ENCODE results near the gene IKZF1. TPM values are rescaled to one million over a fixed set of nuclear protein-coding genes. Genes with fewer than 3 reads are reported as not detected.

IKZF1 gene
- total RNA-seq, 1 donor from 2014 or later = 44.9 TPM

DNA sequence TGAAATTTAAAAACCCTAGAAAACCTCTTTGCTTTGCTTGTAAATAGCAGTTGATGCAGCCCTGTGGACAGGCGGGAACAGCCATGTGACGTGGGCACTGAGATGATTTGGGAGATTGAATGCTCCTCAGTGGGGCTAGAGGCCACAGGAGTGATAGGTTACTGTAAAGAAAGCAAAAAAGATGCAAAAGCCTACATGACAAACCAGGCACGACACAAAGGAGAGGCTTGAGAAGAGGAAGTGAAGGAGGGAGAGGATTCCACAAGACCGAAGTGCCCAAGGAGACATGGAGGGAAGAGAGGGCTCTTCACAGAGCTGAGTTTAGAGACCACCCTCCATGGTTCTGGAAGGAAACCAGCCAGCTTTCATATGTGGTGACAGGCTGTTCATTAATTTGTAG lies 25.7 kb downstream of the IKZF1 start:
- intact Hi-C loops (cut with DNase I) = no loop called here
- no peaks in the 10 kb centered on the region for H3K27me3 ChIP-seq
- H3K4me1 ChIP-seq = no peaks in the 10 kb centered on the region
- DNase-seq (ENCODE audit: extremely low spot score in 2 of 2) = no peak
- H3K36me3 ChIP-seq = no peaks in the 10 kb centered on the region
- H3K9me3 ChIP-seq = no peaks in the 10 kb centered on the region
- H3K27ac ChIP-seq = no peak overlapping the region
- no peak overlapping the region for H3K4me3 ChIP-seq
- no peak for TF ChIP-seq POLR2A (IDR thresholded peaks at IDR 0.05)
- TF ChIP-seq, protein P1, sequence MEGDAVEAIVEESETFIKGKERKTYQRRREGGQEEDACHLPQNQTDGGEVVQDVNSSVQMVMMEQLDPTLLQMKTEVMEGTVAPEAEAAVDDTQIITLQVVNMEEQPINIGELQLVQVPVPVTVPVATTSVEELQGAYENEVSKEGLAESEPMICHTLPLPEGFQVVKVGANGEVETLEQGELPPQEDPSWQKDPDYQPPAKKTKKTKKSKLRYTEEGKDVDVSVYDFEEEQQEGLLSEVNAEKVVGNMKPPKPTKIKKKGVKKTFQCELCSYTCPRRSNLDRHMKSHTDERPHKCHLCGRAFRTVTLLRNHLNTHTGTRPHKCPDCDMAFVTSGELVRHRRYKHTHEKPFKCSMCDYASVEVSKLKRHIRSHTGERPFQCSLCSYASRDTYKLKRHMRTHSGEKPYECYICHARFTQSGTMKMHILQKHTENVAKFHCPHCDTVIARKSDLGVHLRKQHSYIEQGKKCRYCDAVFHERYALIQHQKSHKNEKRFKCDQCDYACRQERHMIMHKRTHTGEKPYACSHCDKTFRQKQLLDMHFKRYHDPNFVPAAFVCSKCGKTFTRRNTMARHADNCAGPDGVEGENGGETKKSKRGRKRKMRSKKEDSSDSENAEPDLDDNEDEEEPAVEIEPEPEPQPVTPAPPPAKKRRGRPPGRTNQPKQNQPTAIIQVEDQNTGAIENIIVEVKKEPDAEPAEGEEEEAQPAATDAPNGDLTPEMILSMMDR (IDR thresholded peaks at IDR 0.05) = no peak
- TF ChIP-seq POLR2AphosphoS5 (IDR thresholded peaks at IDR 0.05; ENCODE audit: insufficient read depth in 1 of 2, low read depth in 1 of 2) = no peak

DNA sequence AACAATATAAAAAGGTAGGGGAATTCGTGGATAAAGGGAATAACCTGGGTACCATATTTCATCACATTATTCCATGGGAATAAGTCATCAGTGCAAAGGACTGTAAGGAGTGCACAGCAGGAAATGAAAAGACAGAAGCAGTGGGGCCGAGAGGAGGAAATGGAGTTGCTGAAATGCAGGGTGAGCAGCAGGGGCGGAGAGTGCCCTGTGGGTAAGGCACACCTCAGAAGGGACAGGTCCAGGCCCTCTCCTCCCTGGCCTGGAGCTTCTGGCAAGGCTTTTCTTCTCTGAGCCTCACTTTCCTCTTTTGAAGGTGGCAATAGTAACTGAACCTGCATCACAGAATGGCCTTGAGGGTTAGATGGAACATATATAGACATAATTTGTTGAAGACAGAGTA lies 26.2 kb downstream of the IKZF1 start:
- no peaks in the 10 kb centered on the region for H3K9me3 ChIP-seq
- intact Hi-C loops (cut with DNase I) = no loop called here
- no peak overlapping the region for H3K27ac ChIP-seq
- H3K36me3 ChIP-seq = no peaks in the 10 kb centered on the region
- TF ChIP-seq POLR2A (IDR thresholded peaks at IDR 0.05) = no peak
- no peak for TF ChIP-seq POLR2AphosphoS5 (IDR thresholded peaks at IDR 0.05; ENCODE audit: insufficient read depth in 1 of 2, low read depth in 1 of 2)
- TF ChIP-seq, protein P1 (IDR thresholded peaks at IDR 0.05) = no peak
- no peaks in the 10 kb centered on the region for H3K27me3 ChIP-seq
- no peak overlapping the region for H3K4me3 ChIP-seq
- no peaks in the 10 kb centered on the region for H3K4me1 ChIP-seq
- DNase-seq (ENCODE audit: extremely low spot score in 2 of 2) = no peak

DNA sequence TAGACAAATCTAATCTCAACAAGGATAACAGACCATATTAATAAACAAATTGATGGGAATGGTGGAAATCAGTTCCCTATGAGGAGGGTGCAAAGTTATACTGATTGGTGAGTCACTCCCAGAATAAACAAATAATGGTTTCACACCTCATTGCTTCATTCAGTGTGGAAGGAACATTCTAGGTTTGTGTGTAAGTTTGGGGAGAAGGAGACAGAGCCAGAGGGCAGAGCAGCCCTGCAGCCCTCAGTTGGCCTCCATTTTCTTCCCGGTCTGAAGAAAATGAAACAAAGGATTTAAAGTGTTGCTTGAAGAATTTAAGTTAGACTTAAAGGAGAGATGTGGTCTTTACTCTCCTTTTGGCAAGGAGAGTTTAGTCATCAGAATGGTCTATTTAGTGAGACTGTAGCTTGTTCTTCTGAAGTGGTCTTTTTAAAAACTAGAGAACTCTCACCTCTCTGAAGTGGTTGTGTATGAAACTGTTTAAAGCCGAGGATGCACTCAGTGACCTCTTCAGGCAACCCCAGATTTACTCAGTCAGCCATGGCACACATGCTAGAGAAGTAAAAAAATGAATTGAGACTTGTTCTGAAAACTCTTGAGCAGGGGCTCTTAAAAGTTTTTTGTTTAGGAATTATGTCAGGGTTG lies 27.2 kb downstream of the IKZF1 start:
- H3K4me1 ChIP-seq = no peaks in the 10 kb centered on the region
- H3K4me3 ChIP-seq = no peak overlapping the region
- H3K27ac ChIP-seq = no peak overlapping the region
- no peak for DNase-seq (ENCODE audit: extremely low spot score in 2 of 2)
- H3K9me3 ChIP-seq = no peaks in the 10 kb centered on the region
- intact Hi-C loops (cut with DNase I) = no loop called here
- no peak for TF ChIP-seq POLR2AphosphoS5 (IDR thresholded peaks at IDR 0.05; ENCODE audit: insufficient read depth in 1 of 2, low read depth in 1 of 2)
- no peak for TF ChIP-seq POLR2A (IDR thresholded peaks at IDR 0.05)
- TF ChIP-seq, protein P1 (IDR thresholded peaks at IDR 0.05) = no peak
- H3K36me3 ChIP-seq = no peaks in the 10 kb centered on the region
- H3K27me3 ChIP-seq = no peaks in the 10 kb centered on the region

DNA sequence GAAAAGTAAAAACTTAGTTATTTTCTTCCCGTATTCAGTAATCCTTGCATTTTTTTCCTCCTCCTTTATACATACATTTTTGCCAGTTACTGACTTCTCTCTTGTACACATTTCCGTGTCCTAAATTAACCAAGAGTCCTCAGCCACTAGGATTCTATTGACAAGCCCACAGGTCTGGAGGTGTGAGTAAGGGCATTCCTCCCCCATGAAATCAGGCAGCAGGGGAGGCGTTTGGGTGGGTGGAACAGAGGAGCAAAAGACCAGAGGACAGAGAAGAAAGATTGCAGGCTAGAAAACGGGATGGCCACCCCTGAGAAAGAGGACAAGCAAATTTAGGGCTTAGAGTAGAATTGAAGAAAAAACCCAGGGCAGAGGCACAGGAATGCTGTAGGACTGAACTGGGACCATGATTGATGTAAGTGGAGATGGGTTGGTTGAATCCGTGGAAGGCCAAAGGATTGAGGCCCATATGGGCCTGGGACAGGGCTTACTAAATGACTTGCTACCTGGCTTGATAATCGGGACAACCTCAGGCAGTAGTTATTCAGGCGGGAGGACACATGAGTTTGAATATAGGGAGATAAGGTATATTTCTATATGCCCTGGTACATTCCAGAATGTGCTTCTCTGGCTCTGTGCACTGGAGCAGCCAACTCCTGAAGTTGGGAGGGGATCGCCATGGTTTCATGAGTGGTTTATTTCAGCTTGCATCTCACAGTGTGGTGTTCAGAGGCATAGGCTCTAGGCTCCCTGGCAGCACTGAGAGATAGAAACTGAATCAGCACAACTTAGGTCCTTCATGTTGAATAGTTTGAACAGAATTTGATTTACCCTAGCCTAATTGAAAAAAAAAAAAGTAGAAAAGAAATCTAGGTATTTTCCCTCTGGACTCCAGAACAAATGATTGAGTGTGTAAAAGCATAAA lies 28.0 kb downstream of the IKZF1 start:
- DNase-seq (ENCODE audit: extremely low spot score in 2 of 2) = no peak
- TF ChIP-seq POLR2A (IDR thresholded peaks at IDR 0.05) (no peak), POLR2AphosphoS5 (IDR thresholded peaks at IDR 0.05; ENCODE audit: insufficient read depth in 1 of 2, low read depth in 1 of 2) (no peak)
- TF ChIP-seq, protein P1 (IDR thresholded peaks at IDR 0.05) = no peak
- H3K27ac ChIP-seq = peak overlapping the region; percentile 1
- H3K9me3 ChIP-seq = no peaks in the 10 kb centered on the region
- H3K4me1 ChIP-seq = no peaks in the 10 kb centered on the region
- no peak overlapping the region for H3K4me3 ChIP-seq
- H3K36me3 ChIP-seq = no peaks in the 10 kb centered on the region
- intact Hi-C loops (cut with DNase I) = no loop called here
- no peaks in the 10 kb centered on the region for H3K27me3 ChIP-seq
